ENCODE results near the gene MYCBP.

GRCh38 chr1:38840281-38840680 lies 32.9 kb downstream of the MYCBP start:
- TF ChIP-seq ZNF274 (IDR thresholded peaks at IDR 0.05; ENCODE audit: low read depth, low read length), result no peak
- no peak for TF ChIP-seq SUZ12 (IDR thresholded peaks at IDR 0.05; ENCODE audit: extremely low read depth, insufficient read depth, insufficient read length)
